GM19043 (cell line): Measurements from ENCODE around the gene ALPL.
"Not testable (repeated sequence)": the region's sequence is repeated elsewhere in the genome, so short reads cannot be mapped to it uniquely, and the experiment has no call there.

Experiments used
- ATAC-seq: cut with Tn5 transposase; IDR thresholded peaks from one replicate; pipeline ENCODE4 v1.9.1; 2021; ENCODE audit warnings: low read depth; ENCODE audit not compliant: unreplicated experiment

Gene ALPL

GRCh38 chr1:21553116-21553926 is 44.1 kb downstream of the ALPL start:
- no peak for ATAC-seq

GRCh38 chr1:21559788-21560567 is 50.8 kb downstream of the ALPL start:
- no peak for ATAC-seq

GRCh38 chr1:21560916-21561638 is 51.9 kb downstream of the ALPL start:
- no peak for ATAC-seq

- ATAC-seq = no peak
These were observed 53.7 kb downstream of the ALPL start for GRCh38 chr1:21562896-21563295.

- ATAC-seq = no peak
These were observed 54.7 kb downstream of the ALPL start for GRCh38 chr1:21563971-21564370.

GRCh38 chr1:21564521-21565095 is 55.4 kb downstream of the ALPL start:
- ATAC-seq = no peak

GRCh38 chr1:21565285-21565684 is 56.1 kb downstream of the ALPL start:
- no peak for ATAC-seq

- not testable (repeated sequence) for ATAC-seq
These were observed 57.1 kb downstream of the ALPL start for GRCh38 chr1:21566361-21566760.

GRCh38 chr1:21567241-21568005 is 58.2 kb downstream of the ALPL start:
- ATAC-seq = no peak

GRCh38 chr1:21568006-21568746 is 59.0 kb downstream of the ALPL start:
- no peak for ATAC-seq

- no peak for ATAC-seq
These were observed 59.7 kb downstream of the ALPL start for GRCh38 chr1:21568809-21569385.

GRCh38 chr1:21569820-21570527 is 60.8 kb downstream of the ALPL start:
- no peak for ATAC-seq

GRCh38 chr1:21570528-21570875 is 61.3 kb downstream of the ALPL start:
- no peak for ATAC-seq

- ATAC-seq = no peak
These were observed 61.7 kb downstream of the ALPL start for GRCh38 chr1:21570885-21571284.

GRCh38 chr1:21572221-21572620 is 63.0 kb downstream of the ALPL start:
- no peak for ATAC-seq

- no peak for ATAC-seq
These were observed 63.6 kb downstream of the ALPL start for GRCh38 chr1:21572735-21573277.

GRCh38 chr1:21573475-21573874 is 64.3 kb downstream of the ALPL start:
- ATAC-seq = no peak

GRCh38 chr1:21573971-21574465 is 64.8 kb downstream of the ALPL start:
- ATAC-seq = no peak
